SK-N-SH treated with all-trans-retinoic acid at 6 μM for 48 hours (cell line): Measurements from ENCODE around the gene CCDC171.

Experiments
- ATAC-seq: fragments of 200-7000 bp; cut with Tn5 transposase; 3 replicates; pipeline ENCODE4 v1.9.1; 2020; ENCODE audit warnings: mild to moderate bottlenecking, moderate library complexity
- ARNTL ChIP-seq: fragments of 450-650 bp; formaldehyde crosslinking; IDR thresholded peaks from 2 replicates; pipeline ENCODE4 v1.5.0; 2020; ENCODE audit warnings: low read depth, mild to moderate bottlenecking, moderate library complexity, borderline replicate concordance
- BACH2 ChIP-seq: fragments of 250-450 bp; sonication (Bioruptor Pico); IDR thresholded peaks from 2 replicates; pipeline ENCODE4 v1.9.0; 2021; ENCODE audit warnings: mild to moderate bottlenecking, borderline replicate concordance
- CREB5 ChIP-seq: fragments of 250-450 bp; sonication (Bioruptor Pico); IDR thresholded peaks from 2 replicates; pipeline ENCODE4 v1.5.1; 2020; ENCODE audit warnings: low read depth, mild to moderate bottlenecking, moderate library complexity
- CSDC2 ChIP-seq: fragments of 250-450 bp; sonication (Bioruptor Pico); IDR thresholded peaks from 2 replicates; pipeline ENCODE4 v1.5.0; 2020; ENCODE audit warnings: mild to moderate bottlenecking, moderate library complexity
- CSRNP3 ChIP-seq: fragments of 250-450 bp; sonication (Bioruptor Pico); IDR thresholded peaks from 2 replicates; pipeline ENCODE4 v1.5.1; 2021; ENCODE audit warnings: mild to moderate bottlenecking, moderate library complexity
- ESRRG ChIP-seq: fragments of 250-450 bp; sonication (Bioruptor Pico); IDR thresholded peaks from 2 replicates; pipeline ENCODE4 v1.6.1; 2021; ENCODE audit warnings: mild to moderate bottlenecking
- GLIS3 ChIP-seq: fragments of 250-450 bp; sonication (Bioruptor Pico); IDR thresholded peaks from 2 replicates; pipeline ENCODE4 v1.5.0; 2020; ENCODE audit warnings: mild to moderate bottlenecking, moderate library complexity
- ISL1 ChIP-seq: fragments of 250-450 bp; sonication (Bioruptor Pico); IDR thresholded peaks from 2 replicates; pipeline ENCODE4 v2.1.2; 2022; ENCODE audit warnings: mild to moderate bottlenecking, moderate library complexity
- OSR1 ChIP-seq: fragments of 250-450 bp; sonication (Bioruptor Pico); IDR thresholded peaks from 2 replicates; pipeline ENCODE4 v1.8.0; 2022; ENCODE audit warnings: moderate library complexity, mild to moderate bottlenecking, inconsistent platforms
- POU6F1 ChIP-seq: fragments of 250-450 bp; sonication (Bioruptor Pico); IDR thresholded peaks from 2 replicates; pipeline ENCODE4 v1.8.0; 2021; ENCODE audit warnings: low read depth, mild to moderate bottlenecking, moderate library complexity, borderline replicate concordance
- PPARA ChIP-seq: fragments of 250-450 bp; sonication (Bioruptor Pico); IDR thresholded peaks from 2 replicates; pipeline ENCODE4 v1.5.0; 2020; ENCODE audit warnings: mild to moderate bottlenecking, borderline replicate concordance
- SNAI2 ChIP-seq: fragments of 250-450 bp; sonication (Bioruptor Pico); IDR thresholded peaks from 2 replicates; pipeline ENCODE4 v1.5.0; 2020; ENCODE audit warnings: mild to moderate bottlenecking, moderate library complexity
- TCF4 ChIP-seq: fragments of 250-450 bp; sonication (Bioruptor Pico); IDR thresholded peaks from 2 replicates; pipeline ENCODE4 v1.8.0; 2021; ENCODE audit warnings: mild to moderate bottlenecking, moderate library complexity, borderline replicate concordance
- TOX ChIP-seq: fragments of 250-450 bp; sonication (Bioruptor Pico); IDR thresholded peaks from 2 replicates; pipeline ENCODE4 v1.8.0; 2021; ENCODE audit warnings: mild to moderate bottlenecking, moderate library complexity, borderline replicate concordance
- ZC3H10 ChIP-seq: fragments of 250-450 bp; sonication (Bioruptor Pico); IDR thresholded peaks from 2 replicates; pipeline ENCODE4 v1.5.1; 2021; ENCODE audit warnings: mild to moderate bottlenecking, moderate library complexity
- ZFP3 ChIP-seq: fragments of 250-450 bp; sonication (Bioruptor Pico); IDR thresholded peaks from 2 replicates; pipeline ENCODE4 v1.5.0; 2020; ENCODE audit warnings: mild to moderate bottlenecking, moderate library complexity
- ZFP30 ChIP-seq: fragments of 450-650 bp; formaldehyde crosslinking; IDR thresholded peaks from 2 replicates; pipeline ENCODE4 v1.5.0; 2022; ENCODE audit warnings: mild to moderate bottlenecking, moderate library complexity
- ZNF565 ChIP-seq: fragments of 450-650 bp; formaldehyde crosslinking; conservative IDR thresholded peaks from 2 replicates; pipeline ENCODE4 v1.5.0; 2020; ENCODE audit warnings: low read depth, mild to moderate bottlenecking, moderate library complexity
- ZNF70 ChIP-seq: fragments of 450-650 bp; formaldehyde crosslinking; IDR thresholded peaks from 2 replicates; pipeline ENCODE4 v1.5.0; 2020; ENCODE audit warnings: mild to moderate bottlenecking, moderate library complexity
- ZNF8 ChIP-seq: fragments of 450-650 bp; formaldehyde crosslinking; IDR thresholded peaks from 2 replicates; pipeline ENCODE4 v1.5.0; 2020; ENCODE audit warnings: mild to moderate bottlenecking, moderate library complexity
- TF ChIP-seq, protein P1 (sequence below): fragments of 250-450 bp; sonication (Bioruptor Pico); IDR thresholded peaks from 2 replicates; pipeline ENCODE4 v1.8.0; 2020; ENCODE audit warnings: mild to moderate bottlenecking, moderate library complexity, borderline replicate concordance
- TF ChIP-seq, protein P2 (sequence below): fragments of 250-450 bp; sonication (Bioruptor Pico); IDR thresholded peaks from 2 replicates; pipeline ENCODE4 v1.5.0; 2020; ENCODE audit warnings: mild to moderate bottlenecking, moderate library complexity

Gene CCDC171

DNA sequence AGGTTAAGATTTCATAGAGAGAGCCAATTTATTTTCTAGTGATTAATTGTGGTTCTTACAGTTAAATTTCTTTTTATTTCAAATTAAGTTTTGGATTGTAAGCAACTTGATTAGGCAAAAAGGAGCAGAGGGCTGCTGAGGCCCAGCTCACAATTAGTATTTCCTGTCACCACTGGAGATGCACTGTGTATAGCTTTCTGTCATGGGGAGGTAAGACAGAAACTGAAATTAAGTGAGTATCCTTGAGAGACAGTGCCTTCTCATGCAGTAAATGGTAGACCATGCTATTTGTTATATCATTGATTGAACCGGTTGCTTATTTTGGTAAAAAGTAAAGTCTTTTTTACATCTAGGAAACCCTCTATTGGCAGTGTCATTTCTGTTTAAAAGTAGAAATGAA is 190.7 kb downstream of the CCDC171 start:
- TF ChIP-seq BACH2 (no peak), ZC3H10 (CRISPR knock-in tag) (no peak), TOX (CRISPR knock-in tag) (no peak), CREB5 (CRISPR knock-in tag) (no peak), GLIS3 (no peak), ZFP3 (no peak), CSDC2 (CRISPR knock-in tag) (no peak), ZNF70 (no peak), ZNF565 (CRISPR knock-in tag) (no peak), ESRRG (no peak), PPARA (CRISPR knock-in tag) (no peak), TCF4 (CRISPR knock-in tag) (no peak)
- ATAC-seq = no peak

GRCh38 chr9:15744196-15744595 is 191.4 kb downstream of the CCDC171 start:
- TF ChIP-seq CSRNP3 (no peak), SNAI2 (CRISPR knock-in tag) (no peak), ZNF70 (no peak), GLIS3 (no peak), ZNF8 (CRISPR knock-in tag) (no peak), TCF4 (CRISPR knock-in tag) (no peak), POU6F1 (CRISPR knock-in tag) (no peak), ZNF565 (CRISPR knock-in tag) (no peak), ESRRG (no peak), ZFP30 (CRISPR knock-in tag) (no peak), OSR1 (CRISPR knock-in tag) (no peak)
- TF ChIP-seq, protein P1, sequence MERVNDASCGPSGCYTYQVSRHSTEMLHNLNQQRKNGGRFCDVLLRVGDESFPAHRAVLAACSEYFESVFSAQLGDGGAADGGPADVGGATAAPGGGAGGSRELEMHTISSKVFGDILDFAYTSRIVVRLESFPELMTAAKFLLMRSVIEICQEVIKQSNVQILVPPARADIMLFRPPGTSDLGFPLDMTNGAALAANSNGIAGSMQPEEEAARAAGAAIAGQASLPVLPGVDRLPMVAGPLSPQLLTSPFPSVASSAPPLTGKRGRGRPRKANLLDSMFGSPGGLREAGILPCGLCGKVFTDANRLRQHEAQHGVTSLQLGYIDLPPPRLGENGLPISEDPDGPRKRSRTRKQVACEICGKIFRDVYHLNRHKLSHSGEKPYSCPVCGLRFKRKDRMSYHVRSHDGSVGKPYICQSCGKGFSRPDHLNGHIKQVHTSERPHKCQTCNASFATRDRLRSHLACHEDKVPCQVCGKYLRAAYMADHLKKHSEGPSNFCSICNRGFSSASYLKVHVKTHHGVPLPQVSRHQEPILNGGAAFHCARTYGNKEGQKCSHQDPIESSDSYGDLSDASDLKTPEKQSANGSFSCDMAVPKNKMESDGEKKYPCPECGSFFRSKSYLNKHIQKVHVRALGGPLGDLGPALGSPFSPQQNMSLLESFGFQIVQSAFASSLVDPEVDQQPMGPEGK = no peak
- TF ChIP-seq, protein P2, sequence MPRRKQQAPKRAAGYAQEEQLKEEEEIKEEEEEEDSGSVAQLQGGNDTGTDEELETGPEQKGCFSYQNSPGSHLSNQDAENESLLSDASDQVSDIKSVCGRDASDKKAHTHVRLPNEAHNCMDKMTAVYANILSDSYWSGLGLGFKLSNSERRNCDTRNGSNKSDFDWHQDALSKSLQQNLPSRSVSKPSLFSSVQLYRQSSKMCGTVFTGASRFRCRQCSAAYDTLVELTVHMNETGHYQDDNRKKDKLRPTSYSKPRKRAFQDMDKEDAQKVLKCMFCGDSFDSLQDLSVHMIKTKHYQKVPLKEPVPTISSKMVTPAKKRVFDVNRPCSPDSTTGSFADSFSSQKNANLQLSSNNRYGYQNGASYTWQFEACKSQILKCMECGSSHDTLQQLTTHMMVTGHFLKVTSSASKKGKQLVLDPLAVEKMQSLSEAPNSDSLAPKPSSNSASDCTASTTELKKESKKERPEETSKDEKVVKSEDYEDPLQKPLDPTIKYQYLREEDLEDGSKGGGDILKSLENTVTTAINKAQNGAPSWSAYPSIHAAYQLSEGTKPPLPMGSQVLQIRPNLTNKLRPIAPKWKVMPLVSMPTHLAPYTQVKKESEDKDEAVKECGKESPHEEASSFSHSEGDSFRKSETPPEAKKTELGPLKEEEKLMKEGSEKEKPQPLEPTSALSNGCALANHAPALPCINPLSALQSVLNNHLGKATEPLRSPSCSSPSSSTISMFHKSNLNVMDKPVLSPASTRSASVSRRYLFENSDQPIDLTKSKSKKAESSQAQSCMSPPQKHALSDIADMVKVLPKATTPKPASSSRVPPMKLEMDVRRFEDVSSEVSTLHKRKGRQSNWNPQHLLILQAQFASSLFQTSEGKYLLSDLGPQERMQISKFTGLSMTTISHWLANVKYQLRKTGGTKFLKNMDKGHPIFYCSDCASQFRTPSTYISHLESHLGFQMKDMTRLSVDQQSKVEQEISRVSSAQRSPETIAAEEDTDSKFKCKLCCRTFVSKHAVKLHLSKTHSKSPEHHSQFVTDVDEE = no peak
- ATAC-seq = no peak

GRCh38 chr9:15746905-15747304 is 194.1 kb downstream of the CCDC171 start:
- no peak for ATAC-seq
- no peak for TF ChIP-seq ARNTL (CRISPR knock-in tag)
- TF ChIP-seq CSRNP3 = no peak
- no peak for TF ChIP-seq ISL1 (CRISPR knock-in tag)
- TF ChIP-seq OSR1 (CRISPR knock-in tag) = no peak
- TF ChIP-seq ZNF565 (CRISPR knock-in tag) = no peak
- TF ChIP-seq, protein P1 = no peak
- TF ChIP-seq GLIS3 = no peak
- TF ChIP-seq ZNF8 (CRISPR knock-in tag) = no peak
- no peak for TF ChIP-seq ZFP30 (CRISPR knock-in tag)
- no peak for TF ChIP-seq TCF4 (CRISPR knock-in tag)
- TF ChIP-seq SNAI2 (CRISPR knock-in tag) = no peak
- no peak for TF ChIP-seq POU6F1 (CRISPR knock-in tag)
- TF ChIP-seq ZFP3 = no peak
